Left lung (tissue), 10 donors: ENCODE data around the gene PLPPR5. TPM values are rescaled to one million over a fixed set of nuclear protein-coding genes. Genes with fewer than 3 reads are reported as not detected.

Experiments
- ATAC-seq: fragments of 200-7000 bp; cut with Tn5 transposase; one replicate; pipeline ENCODE4 v1.9.1; 2020; ENCODE audit warnings: moderate library complexity
- DNase-seq, 4 donors: peaks; one replicate each; pipeline ENCODE4 v3.0.0-alpha.2; 2013 to 2020
- H3K27ac ChIP-seq, 2 donors: fragments of 200-600 bp; sonication (generic) in 1 of 2; one replicate each; pipeline versions ENCODE4 v1.5.0 to v1.8.0; 2020 to 2021
- H3K27me3 ChIP-seq, 2 donors: fragments of 200-600 bp; sonication (generic) in 1 of 2; one replicate each; pipeline versions ENCODE4 v1.5.0 to v1.8.0; 2020 to 2021
- H3K36me3 ChIP-seq, 2 donors: fragments of 200-600 bp; sonication (generic) in 1 of 2; one replicate each; pipeline versions ENCODE4 v1.5.0 to v1.8.0; 2020 to 2021
- H3K4me1 ChIP-seq, 2 donors: fragments of 200-600 bp; one replicate each; pipeline ENCODE4 v1.8.0; 2021
- H3K4me3 ChIP-seq, 2 donors: fragments of 200-600 bp; sonication (generic) in 1 of 2; one replicate each; pipeline versions ENCODE4 v1.5.0 to v1.8.0; 2020 to 2021; ENCODE audit warnings: mild to moderate bottlenecking in 1 of 2
- H3K9me3 ChIP-seq, 2 donors: fragments of 200-600 bp; sonication (generic) in 1 of 2; one replicate each; pipeline versions ENCODE4 v1.5.0 to v1.8.0; 2020 to 2021
- CTCF ChIP-seq, 2 donors: fragments of 200-600 bp; sonication (generic) in 1 of 2; IDR thresholded peaks; one replicate each; pipeline versions ENCODE4 v1.5.0 to v1.8.0; 2021; ENCODE audit warnings: antibody characterized with exemption in 2 of 2
- intact Hi-C, 2 donors: fragments of 100-400 bp; cut with DNase I; formaldehyde crosslinking; loops; one replicate each; pipeline versions ENCODE4 v1.11.2 to v1.14.2; 2022
- polyA plus RNA-seq, 6 donors: library from polyadenylated mRNA; unstranded; fragments of 120-200 nt; gene quantifications; one replicate each; pipeline ENCODE4 v1.2.1, GENCODE V29; 2013; ENCODE audit not compliant: insufficient read length in 6 of 6
- total RNA-seq, 2 donors: library from RNA; stranded (reverse); fragmentation: NEBNext Ultra II Directional; extraction: Animal tissue kit (Norgen Biotek cat#: 25700); gene quantifications; one replicate each; pipeline ENCODE4 v1.2.1, GENCODE V29; 2021
- donor health status: DM: no; HTN: yes; CAD: no.
- donor health status: DM: no; HTN: no; CAD: no.

PLPPR5 gene
- total and polyA plus RNA-seq, 8 donors: 0.06 to 6.3 (median 3.5) TPM; not detected in 1

GRCh38 chr1:98963064-98963758 lies 41.5 kb downstream of the PLPPR5 start:
- H3K4me1 ChIP-seq: no peaks in the 10 kb centered on the region
- no peak overlapping the region for H3K27ac ChIP-seq
- H3K9me3 ChIP-seq: no peaks in the 10 kb centered on the region
- H3K27me3 ChIP-seq: no peaks in the 10 kb centered on the region
- no peak overlapping the region for H3K4me3 ChIP-seq
- ATAC-seq (no peak), DNase-seq (no peak)
- no peak for TF ChIP-seq CTCF (IDR thresholded peaks at IDR 0.05)
- H3K36me3 ChIP-seq: no peaks in the 10 kb centered on the region
- intact Hi-C loops: no loop called here

GRCh38 chr1:98962156-98962555 lies 42.5 kb downstream of the PLPPR5 start:
- intact Hi-C loops: no loop called here
- no peak for TF ChIP-seq CTCF (IDR thresholded peaks at IDR 0.05)
- H3K9me3 ChIP-seq: no peaks in the 10 kb centered on the region
- DNase-seq (no peak), ATAC-seq (no peak)
- no peaks in the 10 kb centered on the region for H3K27me3 ChIP-seq
- no peak overlapping the region for H3K4me3 ChIP-seq
- no peaks in the 10 kb centered on the region for H3K36me3 ChIP-seq
- H3K4me1 ChIP-seq: no peaks in the 10 kb centered on the region
- no peak overlapping the region for H3K27ac ChIP-seq

- intact Hi-C loops: no loop called here
- no peak for ATAC-seq
- no peak overlapping the region for H3K27ac ChIP-seq
- TF ChIP-seq CTCF (IDR thresholded peaks at IDR 0.05): no peak
- no peaks in the 10 kb centered on the region for H3K36me3 ChIP-seq
- no peaks in the 10 kb centered on the region for H3K27me3 ChIP-seq
- H3K4me1 ChIP-seq: no peaks in the 10 kb centered on the region
- DNase-seq: no peak
- H3K4me3 ChIP-seq: no peak overlapping the region
- no peaks in the 10 kb centered on the region for H3K9me3 ChIP-seq
Measured at GRCh38 chr1:98949621-98950020, 55.0 kb downstream of the PLPPR5 start.

- Histone ChIP-seq H3K27me3 (no peaks in the 10 kb centered on the region), H3K9me3 (no peaks in the 10 kb centered on the region), H3K36me3 (no peaks in the 10 kb centered on the region), H3K4me3 (no peak overlapping the region), H3K27ac (no peak overlapping the region), H3K4me1 (no peaks in the 10 kb centered on the region)
- no peak for TF ChIP-seq CTCF (IDR thresholded peaks at IDR 0.05)
- intact Hi-C loops: no loop called here
- ATAC-seq: no peak
- no peak for DNase-seq
Measured at GRCh38 chr1:98949166-98949565, 55.5 kb downstream of the PLPPR5 start.

GRCh38 chr1:98947071-98947470 lies 57.6 kb downstream of the PLPPR5 start:
- Histone ChIP-seq H3K4me3 (no peak overlapping the region), H3K4me1 (no peaks in the 10 kb centered on the region), H3K9me3 (no peaks in the 10 kb centered on the region), H3K27ac (no peak overlapping the region), H3K36me3 (no peaks in the 10 kb centered on the region), H3K27me3 (no peaks in the 10 kb centered on the region)
- TF ChIP-seq CTCF (IDR thresholded peaks at IDR 0.05): no peak
- intact Hi-C loops: no loop called here
- ATAC-seq (no peak), DNase-seq (no peak)
